Measurements from ENCODE around the gene CHST6.

GRCh38 chr16:75506574-75506973, 11.3 kb upstream of the CHST6 start:
- TF ChIP-seq POLR2AphosphoS5 (IDR thresholded peaks at IDR 0.05; ENCODE audit: low read depth, low read length) (peak; percentile 46), YY1 (IDR thresholded peaks at IDR 0.05; ENCODE audit: extremely low read depth, insufficient replicate concordance, low read depth, low read length) (no peak), POLR2A (IDR thresholded peaks at IDR 0.05; ENCODE audit: borderline replicate concordance, extremely low read depth, insufficient read depth, insufficient read length) (no peak), CTCF (IDR thresholded peaks at IDR 0.05 in 2 of 3, conservative IDR thresholded peaks at IDR 0.05 in 1 of 3; ENCODE audit: borderline replicate concordance in 1 of 3, insufficient read depth in 1 of 3, low read depth in 2 of 3, low read length in 2 of 3) (no peak)
